HFFc6 (cell line): Measurements from ENCODE around the gene IFI16. TPM values are rescaled to one million over a fixed set of nuclear protein-coding genes. Genes with fewer than 3 reads are reported as not detected.
A peak's percentile ranks its signal among the peaks of the same experiment; 100 is the strongest.
"Not testable (repeated sequence)": the region's sequence is repeated elsewhere in the genome, so short reads cannot be mapped to it uniquely, and the experiment has no call there.

Experiments used
- DNase-seq: peaks from one replicate; pipeline ENCODE4 v3.0.0-alpha.2; 2018
- H3K27ac Mint-ChIP-seq: 2 replicates; pipeline ENCODE4 v1.8.0; 2020; ENCODE audit warnings: mild to moderate bottlenecking, mixed read lengths
- H3K27me3 Mint-ChIP-seq: 2 replicates; pipeline ENCODE4 v1.8.0; 2021; ENCODE audit warnings: mild to moderate bottlenecking, moderate library complexity, mixed read lengths; ENCODE audit not compliant: insufficient read depth
- H3K36me3 Mint-ChIP-seq: 2 replicates; pipeline ENCODE4 v1.8.0; 2021; ENCODE audit warnings: low read depth, mixed read lengths
- H3K4me1 Mint-ChIP-seq: 2 replicates; pipeline ENCODE4 v1.8.0; 2020; ENCODE audit warnings: low read depth, mixed read lengths
- H3K4me3 Mint-ChIP-seq: 2 replicates; pipeline ENCODE4 v1.8.0; 2020; ENCODE audit warnings: mild to moderate bottlenecking, moderate library complexity, mixed read lengths
- H3K9me3 Mint-ChIP-seq: 2 replicates; pipeline ENCODE4 v1.8.0; 2020; ENCODE audit warnings: mild to moderate bottlenecking, mixed read lengths
- CTCF ChIP-seq: fragments of 200-600 bp; sonication (generic); IDR thresholded peaks from 2 replicates; pipeline ENCODE4 v1.5.0; 2021; ENCODE audit warnings: antibody characterized with exemption, mild to moderate bottlenecking
- total RNA-seq, 6 experiments: library from RNA; stranded (reverse); fragmentation: NEBNext Ultra II Directional; extraction: Animal tissue kit (Norgen Biotek cat#: 25700); gene quantifications; 2 replicates in 1 of 6; 3 replicates in 5 of 6; pipeline ENCODE4 v1.2.3, GENCODE V29; 2021

IFI16 gene
- total RNA-seq, 6 experiments from 2014 or later, result 50.5 to 70.7 (median 67.3) TPM

GRCh38 chr1:158999316-159000069 lies 10.2 kb upstream of the IFI16 start:
- H3K36me3 Mint-ChIP-seq, result no peaks in the 10 kb centered on the region
- peak overlapping the region; percentile 88 for H3K4me3 Mint-ChIP-seq
- DNase-seq, result peak; percentile 76
- H3K27ac Mint-ChIP-seq, result peak overlapping the region; percentile 85
- no peak for TF ChIP-seq CTCF
- no peaks in the 10 kb centered on the region for H3K9me3 Mint-ChIP-seq
- peaks cover 3% of the 10 kb centered on the region for H3K27me3 Mint-ChIP-seq
- peaks cover 29% of the 10 kb centered on the region for H3K4me1 Mint-ChIP-seq

DNA sequence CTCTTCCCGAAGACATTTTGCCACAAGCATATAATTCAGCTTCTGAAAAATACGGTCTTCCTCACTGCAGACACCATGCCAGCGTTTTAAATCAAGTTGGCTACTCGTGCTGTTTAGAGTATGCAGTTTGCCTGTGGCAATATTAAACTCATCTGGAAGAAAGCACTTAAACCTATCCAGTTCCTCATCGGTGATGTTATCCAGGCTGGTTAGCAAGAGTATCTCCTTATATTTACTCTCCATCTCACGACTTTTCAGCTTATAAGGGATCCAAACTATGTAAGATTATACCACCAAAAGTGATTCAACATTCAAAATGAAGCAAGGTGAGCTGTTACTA lies 9.7 kb upstream of the IFI16 start:
- Mint-ChIP-seq H3K27me3 (peaks cover 3% of the 10 kb centered on the region), H3K4me1 (peaks cover 34% of the 10 kb centered on the region), H3K27ac (peak overlapping the region; percentile 85), H3K36me3 (no peaks in the 10 kb centered on the region), H3K9me3 (no peaks in the 10 kb centered on the region), H3K4me3 (peak overlapping the region; percentile 88)
- no peak for TF ChIP-seq CTCF
- peak; percentile 29 for DNase-seq

DNA sequence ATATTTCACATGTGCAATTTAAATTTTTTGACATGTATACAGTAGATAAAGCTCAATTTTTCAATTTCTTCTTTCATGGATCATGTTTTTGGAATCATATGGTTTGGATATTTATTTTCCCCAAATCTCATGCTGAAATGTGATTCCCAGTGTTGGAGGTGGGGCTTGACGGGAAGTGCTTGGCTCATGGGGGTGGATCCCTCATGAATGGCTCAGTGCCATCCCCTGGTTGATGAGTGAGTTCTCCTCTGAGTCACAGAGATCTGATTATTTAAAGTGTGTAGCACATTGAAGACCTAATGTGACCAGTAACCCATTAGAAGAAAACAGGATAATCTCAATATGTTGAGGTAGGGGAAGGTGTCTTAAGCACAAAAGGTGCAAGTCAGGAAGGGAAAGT lies 9.1 kb upstream of the IFI16 start:
- H3K9me3 Mint-ChIP-seq, result no peaks in the 10 kb centered on the region
- H3K4me1 Mint-ChIP-seq, result peaks cover 40% of the 10 kb centered on the region
- no peak for TF ChIP-seq CTCF
- H3K27ac Mint-ChIP-seq, result peak overlapping the region; percentile 85
- peak; percentile 89 for DNase-seq
- H3K36me3 Mint-ChIP-seq, result no peaks in the 10 kb centered on the region
- peak overlapping the region; percentile 88 for H3K4me3 Mint-ChIP-seq
- H3K27me3 Mint-ChIP-seq, result peaks cover 3% of the 10 kb centered on the region

DNA sequence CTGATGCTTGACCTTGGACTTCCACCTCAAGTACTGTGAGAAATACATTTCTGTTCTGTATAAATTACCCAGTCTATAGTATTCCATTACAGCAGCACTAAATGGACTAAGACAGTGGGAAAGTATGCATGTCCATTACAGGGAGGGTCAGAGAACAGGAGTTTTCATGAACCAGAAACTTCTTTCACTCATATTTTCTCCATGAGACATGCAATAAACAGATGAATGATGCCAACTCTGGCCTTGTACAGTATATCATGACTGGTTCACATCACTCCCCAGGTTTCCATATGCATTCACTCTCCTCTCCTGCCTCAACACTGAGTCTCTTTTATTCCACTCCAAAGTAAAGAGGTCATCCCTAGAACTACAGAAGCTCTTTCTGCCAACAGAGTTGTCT lies 4.5 kb upstream of the IFI16 start:
- no peak for TF ChIP-seq CTCF
- Mint-ChIP-seq H3K9me3 (no peaks in the 10 kb centered on the region), H3K36me3 (peaks cover 2% of the 10 kb centered on the region), H3K4me1 (peaks cover 42% of the 10 kb centered on the region), H3K27me3 (no peaks in the 10 kb centered on the region; the same call in 1 of the 2 replicates), H3K27ac (peak overlapping the region; percentile 43), H3K4me3 (peak overlapping the region; percentile 12; the same call in 1 of the 2 replicates)
- no peak for DNase-seq

- Mint-ChIP-seq H3K27ac (peak overlapping the region; percentile 43), H3K9me3 (no peaks in the 10 kb centered on the region), H3K27me3 (no peaks in the 10 kb centered on the region; the same call in 1 of the 2 replicates), H3K4me1 (peaks cover 37% of the 10 kb centered on the region), H3K4me3 (peak overlapping the region; percentile 12; the same call in 1 of the 2 replicates), H3K36me3 (peaks cover 7% of the 10 kb centered on the region)
- TF ChIP-seq CTCF, result no peak
- no peak for DNase-seq
Measured at GRCh38 chr1:159005676-159006075, 4.0 kb upstream of the IFI16 start.

DNA sequence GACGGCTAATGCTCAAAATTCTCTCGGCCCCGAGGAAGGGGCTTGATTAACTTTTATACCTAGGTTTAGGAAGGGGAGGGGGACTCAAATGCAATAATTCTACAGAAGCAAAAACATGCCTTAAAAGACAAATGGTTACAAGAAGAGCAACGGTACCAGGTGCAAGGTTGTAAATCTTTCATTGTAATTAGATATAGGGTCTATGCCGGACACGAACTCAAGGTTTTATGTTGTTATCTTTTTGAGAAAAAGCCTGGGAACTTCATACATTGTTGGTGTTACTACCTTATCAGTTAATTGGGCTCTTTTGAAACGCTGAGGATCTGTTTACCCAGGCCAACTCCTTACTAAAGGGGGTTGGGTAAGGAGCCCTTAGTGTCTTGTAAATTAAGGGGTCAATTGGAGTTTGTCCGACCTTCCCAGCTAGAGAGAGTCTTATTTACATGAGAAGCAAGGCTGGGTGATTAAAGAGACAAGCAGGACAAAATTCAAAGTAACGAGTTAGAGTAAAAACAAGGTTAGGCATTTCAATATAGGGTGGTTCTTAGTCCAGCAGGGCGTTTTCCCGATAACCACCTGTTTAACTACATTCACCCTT lies 3.4 kb upstream of the IFI16 start:
- Mint-ChIP-seq H3K36me3 (peaks cover 10% of the 10 kb centered on the region), H3K4me1 (peaks cover 33% of the 10 kb centered on the region), H3K27ac (peak overlapping the region; percentile 43; the same call in 1 of the 2 replicates)
- not testable (repeated sequence) for H3K27me3 Mint-ChIP-seq, H3K4me3 Mint-ChIP-seq, H3K9me3 Mint-ChIP-seq, DNase-seq
